Mesothelial cell of epicardium (in vitro differentiated cells): ENCODE measurements around the gene GPC3. TPM values are rescaled to one million over a fixed set of nuclear protein-coding genes. Genes with fewer than 3 reads are reported as not detected.
"Not testable (repeated sequence)": the region's sequence is repeated elsewhere in the genome, so short reads cannot be mapped to it uniquely, and the experiment has no call there.

ENCODE experiments used
- DNase-seq, 2 experiments: peaks; one replicate each; pipeline ENCODE4 v3.0.0; 2021; ENCODE audit warnings: low spot score in 2 of 2; ENCODE audit not compliant: unreplicated experiment in 2 of 2
- H3K27ac Mint-ChIP-seq: 2 replicates; pipeline ENCODE4 v1.8.0; 2021; ENCODE audit warnings: mixed read lengths
- H3K27me3 Mint-ChIP-seq: 2 replicates; pipeline ENCODE4 v1.8.0; 2021; ENCODE audit warnings: low read depth, mixed read lengths
- H3K36me3 Mint-ChIP-seq: 2 replicates; pipeline ENCODE4 v1.8.0; 2021; ENCODE audit warnings: mixed read lengths
- H3K4me1 Mint-ChIP-seq: 2 replicates; pipeline ENCODE4 v1.8.0; 2021; ENCODE audit warnings: mixed read lengths
- H3K4me3 Mint-ChIP-seq: 2 replicates; pipeline ENCODE4 v1.8.0; 2021; ENCODE audit warnings: mild to moderate bottlenecking, moderate library complexity, mixed read lengths
- H3K9me3 Mint-ChIP-seq: 2 replicates; pipeline ENCODE4 v1.8.0; 2021; ENCODE audit warnings: mixed read lengths
- total RNA-seq: library from RNA; stranded (reverse); gene quantifications from 3 replicates; pipeline ENCODE4 v1.2.1, GENCODE V29; 2021
- TF ChIP-seq, protein P1 (sequence below): fragments of 200-600 bp; sonication (generic); IDR thresholded peaks from one replicate; pipeline ENCODE4 v1.5.0; 2021; ENCODE audit warnings: antibody characterized with exemption; ENCODE audit not compliant: unreplicated experiment

Gene GPC3
- total RNA-seq, 1 donor from 2014 or later = 864 TPM

DNA sequence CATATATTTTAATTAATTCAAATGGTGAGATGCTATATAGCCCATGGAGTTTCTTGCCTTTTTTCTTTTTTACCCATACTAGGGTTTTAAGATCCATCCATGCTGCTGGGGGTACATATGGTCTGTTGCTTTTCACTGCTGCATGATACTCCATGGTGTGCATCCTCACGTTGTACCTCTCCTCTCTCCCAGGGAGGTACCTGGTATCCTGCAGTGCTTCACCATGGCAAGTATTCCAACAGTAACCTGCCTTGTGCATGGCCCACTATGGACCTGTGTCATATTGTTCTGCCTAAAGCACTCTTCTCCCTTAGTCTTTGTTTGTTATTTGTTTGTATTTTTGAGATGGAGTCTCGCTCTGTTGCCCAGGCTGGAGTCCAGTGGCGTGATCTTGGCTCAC lies 455.8 kb downstream of the GPC3 start:
- H3K9me3 Mint-ChIP-seq = no peaks in the 10 kb centered on the region
- H3K4me1 Mint-ChIP-seq = peaks cover 12% of the 10 kb centered on the region

DNA sequence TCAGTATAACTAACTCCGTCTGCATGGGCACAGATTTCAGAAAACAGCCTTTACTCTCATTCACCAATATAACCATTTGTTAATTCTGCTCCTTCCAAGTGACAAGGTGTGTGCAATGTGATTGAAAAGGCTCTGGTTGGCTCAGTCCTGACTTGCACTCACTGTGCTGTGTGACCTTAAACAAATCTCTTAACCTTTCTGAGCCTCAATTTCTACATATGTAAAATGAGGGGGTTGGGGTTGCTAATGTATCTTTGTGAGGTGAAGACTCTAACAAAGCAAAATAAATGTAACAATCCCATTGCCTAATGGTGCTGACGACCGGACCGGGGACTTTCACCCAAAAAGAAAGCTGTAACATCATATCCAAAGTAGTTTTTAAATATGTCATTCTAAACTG lies 457.6 kb downstream of the GPC3 start:
- H3K27ac Mint-ChIP-seq = no peak overlapping the region

More for the DNA sequence above, 455.8 kb downstream of the GPC3 start:
- TF ChIP-seq, protein P1, sequence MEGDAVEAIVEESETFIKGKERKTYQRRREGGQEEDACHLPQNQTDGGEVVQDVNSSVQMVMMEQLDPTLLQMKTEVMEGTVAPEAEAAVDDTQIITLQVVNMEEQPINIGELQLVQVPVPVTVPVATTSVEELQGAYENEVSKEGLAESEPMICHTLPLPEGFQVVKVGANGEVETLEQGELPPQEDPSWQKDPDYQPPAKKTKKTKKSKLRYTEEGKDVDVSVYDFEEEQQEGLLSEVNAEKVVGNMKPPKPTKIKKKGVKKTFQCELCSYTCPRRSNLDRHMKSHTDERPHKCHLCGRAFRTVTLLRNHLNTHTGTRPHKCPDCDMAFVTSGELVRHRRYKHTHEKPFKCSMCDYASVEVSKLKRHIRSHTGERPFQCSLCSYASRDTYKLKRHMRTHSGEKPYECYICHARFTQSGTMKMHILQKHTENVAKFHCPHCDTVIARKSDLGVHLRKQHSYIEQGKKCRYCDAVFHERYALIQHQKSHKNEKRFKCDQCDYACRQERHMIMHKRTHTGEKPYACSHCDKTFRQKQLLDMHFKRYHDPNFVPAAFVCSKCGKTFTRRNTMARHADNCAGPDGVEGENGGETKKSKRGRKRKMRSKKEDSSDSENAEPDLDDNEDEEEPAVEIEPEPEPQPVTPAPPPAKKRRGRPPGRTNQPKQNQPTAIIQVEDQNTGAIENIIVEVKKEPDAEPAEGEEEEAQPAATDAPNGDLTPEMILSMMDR = no peak
- H3K4me3 Mint-ChIP-seq = no peak overlapping the region
- peaks cover 13% of the 10 kb centered on the region for H3K36me3 Mint-ChIP-seq
- H3K27ac Mint-ChIP-seq = no peak overlapping the region
- no peak for DNase-seq
- no peaks in the 10 kb centered on the region for H3K27me3 Mint-ChIP-seq

DNA sequence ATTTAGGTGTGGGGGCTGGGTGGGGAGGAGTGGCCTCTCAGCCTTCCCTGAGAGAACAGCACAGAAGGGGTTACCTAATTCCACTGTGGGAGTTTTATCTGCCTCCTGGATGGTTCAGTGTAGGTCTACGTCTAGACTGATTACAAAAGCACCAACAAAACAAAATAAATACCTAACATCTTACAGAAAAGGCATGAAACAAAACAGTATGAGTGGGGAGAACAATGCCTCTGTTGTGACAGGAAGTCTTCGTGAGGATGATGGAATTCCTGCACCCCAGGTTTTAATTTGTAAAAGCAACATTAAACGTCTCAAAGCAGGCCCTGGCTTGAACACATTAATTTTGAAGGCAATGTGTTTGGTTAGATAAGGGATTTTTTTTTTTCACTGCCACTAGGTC lies 458.0 kb downstream of the GPC3 start:
- peak overlapping the region; percentile 85 for H3K27ac Mint-ChIP-seq
- TF ChIP-seq, protein P1 = no peak
- H3K27me3 Mint-ChIP-seq = no peaks in the 10 kb centered on the region
- H3K4me3 Mint-ChIP-seq = no peak overlapping the region
- no peak for DNase-seq
- H3K36me3 Mint-ChIP-seq = peaks cover 1% of the 10 kb centered on the region
- H3K4me1 Mint-ChIP-seq = peaks cover 17% of the 10 kb centered on the region
- H3K9me3 Mint-ChIP-seq = no peaks in the 10 kb centered on the region

More for the DNA sequence above, 457.6 kb downstream of the GPC3 start:
- TF ChIP-seq, protein P1 = no peak
- no peaks in the 10 kb centered on the region for H3K27me3 Mint-ChIP-seq
- H3K36me3 Mint-ChIP-seq = peaks cover 4% of the 10 kb centered on the region
- peaks cover 17% of the 10 kb centered on the region for H3K4me1 Mint-ChIP-seq
- no peak for DNase-seq
- no peak overlapping the region for H3K4me3 Mint-ChIP-seq
- H3K9me3 Mint-ChIP-seq = no peaks in the 10 kb centered on the region

DNA sequence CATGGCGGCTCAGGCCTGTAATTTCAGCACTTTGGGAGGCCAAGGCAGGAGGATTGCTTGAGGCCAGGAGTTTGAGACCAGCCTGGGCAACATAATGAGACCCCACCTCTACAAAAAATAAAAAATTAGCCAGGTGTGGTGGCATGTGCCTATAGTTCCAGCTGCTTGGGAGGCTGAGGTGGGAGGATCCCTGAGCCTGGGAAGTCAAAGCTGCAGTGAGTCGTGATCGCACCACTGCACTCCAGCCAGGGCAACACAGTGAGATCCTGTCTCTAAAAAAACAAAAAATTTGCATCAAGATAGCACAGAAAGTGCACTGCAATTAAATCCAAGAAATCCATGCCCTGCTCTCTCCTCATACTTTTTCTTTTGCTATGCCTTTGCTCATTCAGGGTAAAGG lies 458.6 kb downstream of the GPC3 start:
- not testable (repeated sequence) for H3K27me3 Mint-ChIP-seq, DNase-seq, H3K4me3 Mint-ChIP-seq, H3K9me3 Mint-ChIP-seq, H3K36me3 Mint-ChIP-seq
- Mint-ChIP-seq H3K27ac (peak overlapping the region; percentile 85), H3K4me1 (peaks cover 17% of the 10 kb centered on the region)

DNA sequence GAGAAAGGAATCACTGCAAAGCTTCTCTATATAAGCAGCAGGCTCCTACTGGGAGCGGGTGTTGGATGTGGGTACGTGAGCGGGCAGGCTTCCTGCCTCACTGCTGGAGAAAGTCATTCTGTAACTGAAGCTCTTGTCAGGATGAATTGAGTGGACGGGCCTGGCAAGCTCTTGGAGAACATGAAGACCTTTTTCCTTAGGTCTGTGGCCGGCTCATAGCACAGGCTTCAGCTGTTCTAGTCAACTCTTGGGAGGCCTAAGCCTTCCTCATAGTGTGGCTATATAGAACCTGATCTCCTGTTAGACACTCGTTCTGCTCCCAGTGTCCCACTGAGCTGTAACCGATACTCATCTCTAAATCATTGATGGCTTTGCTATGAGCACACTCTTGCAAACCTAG lies 461.9 kb downstream of the GPC3 start:
- Mint-ChIP-seq H3K4me3 (no peak overlapping the region), H3K4me1 (peaks cover 17% of the 10 kb centered on the region)

DNA sequence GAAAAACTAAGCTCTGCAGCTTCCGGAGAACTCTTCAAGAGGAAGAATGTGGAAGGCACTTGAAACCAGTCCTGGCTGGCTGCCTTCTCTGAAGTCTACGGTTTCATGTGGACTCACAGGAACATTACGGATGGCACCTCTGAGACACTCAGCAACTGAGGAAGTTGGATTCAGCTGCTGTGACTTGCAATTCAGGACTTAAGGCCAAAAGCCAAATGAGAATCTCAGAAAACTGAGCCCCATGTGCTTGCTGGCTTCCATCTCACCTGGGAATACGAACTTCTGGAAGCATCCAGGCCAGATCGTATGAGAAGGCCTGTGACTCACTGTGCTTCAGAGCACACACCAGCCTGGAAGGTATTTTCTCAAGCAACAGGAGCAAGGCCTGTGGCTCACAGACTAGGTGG lies 462.3 kb downstream of the GPC3 start:
- no peaks in the 10 kb centered on the region for H3K27me3 Mint-ChIP-seq
- H3K36me3 Mint-ChIP-seq = no peaks in the 10 kb centered on the region
- H3K4me1 Mint-ChIP-seq = peaks cover 15% of the 10 kb centered on the region
- no peak overlapping the region for H3K4me3 Mint-ChIP-seq
- H3K27ac Mint-ChIP-seq = peak overlapping the region; percentile 13
- peaks cover 4% of the 10 kb centered on the region for H3K9me3 Mint-ChIP-seq
- TF ChIP-seq, protein P1 = no peak
- DNase-seq = no peak

More for the DNA sequence above, 461.9 kb downstream of the GPC3 start:
- no peak for DNase-seq
- Mint-ChIP-seq H3K27ac (no peak overlapping the region), H3K27me3 (no peaks in the 10 kb centered on the region), H3K36me3 (no peaks in the 10 kb centered on the region), H3K9me3 (no peaks in the 10 kb centered on the region)
- TF ChIP-seq, protein P1 = no peak
